Measurements from ENCODE around the gene PAX5. TPM values are rescaled to one million over a fixed set of nuclear protein-coding genes. Genes with fewer than 3 reads are reported as not detected.

Gene PAX5
- polyA plus RNA-seq, 1 of the 3 experiments (the other 2 are of a cell fraction) = 0.05 TPM

DNA sequence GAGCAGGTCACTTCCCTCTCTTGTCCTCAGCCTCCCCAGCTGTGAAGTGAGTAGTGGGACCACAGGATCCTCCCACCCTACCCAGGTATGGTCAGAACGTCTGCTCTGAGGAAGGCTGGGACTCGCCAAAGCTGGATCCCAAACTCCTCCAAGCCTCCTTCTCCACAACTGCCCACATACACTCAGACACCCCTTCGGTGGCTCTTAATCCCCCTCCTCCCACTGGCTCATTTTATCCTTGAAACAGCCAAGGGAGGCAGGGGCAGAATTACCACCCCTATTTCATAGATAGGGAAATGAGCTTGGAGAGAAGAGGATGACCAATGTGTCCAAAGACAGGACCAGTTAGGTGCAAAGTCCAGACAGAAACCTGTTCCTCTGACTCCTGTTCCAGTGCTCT lies 121.4 kb downstream of the PAX5 start:
- Histone ChIP-seq H3K36me3 (replicated peaks in 1 of 2; ENCODE audit: control insufficient read depth in 1 of 2, insufficient read depth in 2 of 2, low read length in 1 of 2) (no peaks in the 10 kb centered on the region), H3K4me1 (ENCODE audit: control insufficient read depth in 1 of 2, insufficient read depth in 2 of 2, low read depth in 1 of 2, low read length in 1 of 2) (no peaks in the 10 kb centered on the region; a peak in 1 of 4 replicates), H2AFZ (ENCODE audit: low read depth) (no peak overlapping the region), H3K9ac (no peak overlapping the region), H3K4me2 (no peak overlapping the region), H3K9me2 (no peaks in the 10 kb centered on the region), H3K27me3 (ENCODE audit: insufficient read depth) (peaks cover 31% of the 10 kb centered on the region; the same call in 1 of the 2 replicates), H3K79me2 (ENCODE audit: insufficient read depth) (no peaks in the 10 kb centered on the region), H3K4me3 (ENCODE audit: low read depth in 2 of 2, low read length in 1 of 2) (no peak overlapping the region), H3F3A (replicated peaks; ENCODE audit: insufficient read depth) (no peaks in the 10 kb centered on the region), H3K9me3 (0 out of 2 replicates have a peak, but pooled peaks cover 4% of the 10 kb centered on the region), H4K20me1 (ENCODE audit: insufficient read depth) (no peaks in the 10 kb centered on the region), H3K27ac (ENCODE audit: low read depth in 2 of 2, low read length in 1 of 2) (no peak overlapping the region)
- no peak for TF ChIP-seq GABPA (IDR thresholded peaks at IDR 0.05; ENCODE audit: low read depth)
- no peak for TF ChIP-seq RFX5 (IDR thresholded peaks at IDR 0.05; ENCODE audit: low read length)
- TF ChIP-seq, protein P1, sequence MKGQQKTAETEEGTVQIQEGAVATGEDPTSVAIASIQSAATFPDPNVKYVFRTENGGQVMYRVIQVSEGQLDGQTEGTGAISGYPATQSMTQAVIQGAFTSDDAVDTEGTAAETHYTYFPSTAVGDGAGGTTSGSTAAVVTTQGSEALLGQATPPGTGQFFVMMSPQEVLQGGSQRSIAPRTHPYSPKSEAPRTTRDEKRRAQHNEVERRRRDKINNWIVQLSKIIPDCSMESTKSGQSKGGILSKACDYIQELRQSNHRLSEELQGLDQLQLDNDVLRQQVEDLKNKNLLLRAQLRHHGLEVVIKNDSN (IDR thresholded peaks at IDR 0.05; ENCODE audit: borderline replicate concordance, low read depth) = no peak
- TF ChIP-seq TEAD4 (IDR thresholded peaks at IDR 0.05; ENCODE audit: borderline replicate concordance, insufficient read depth) = no peak
- TF ChIP-seq EZH2phosphoT487 (IDR thresholded peaks at IDR 0.05; ENCODE audit: borderline replicate concordance, low read depth) = no peak
- TF ChIP-seq, protein P2, sequence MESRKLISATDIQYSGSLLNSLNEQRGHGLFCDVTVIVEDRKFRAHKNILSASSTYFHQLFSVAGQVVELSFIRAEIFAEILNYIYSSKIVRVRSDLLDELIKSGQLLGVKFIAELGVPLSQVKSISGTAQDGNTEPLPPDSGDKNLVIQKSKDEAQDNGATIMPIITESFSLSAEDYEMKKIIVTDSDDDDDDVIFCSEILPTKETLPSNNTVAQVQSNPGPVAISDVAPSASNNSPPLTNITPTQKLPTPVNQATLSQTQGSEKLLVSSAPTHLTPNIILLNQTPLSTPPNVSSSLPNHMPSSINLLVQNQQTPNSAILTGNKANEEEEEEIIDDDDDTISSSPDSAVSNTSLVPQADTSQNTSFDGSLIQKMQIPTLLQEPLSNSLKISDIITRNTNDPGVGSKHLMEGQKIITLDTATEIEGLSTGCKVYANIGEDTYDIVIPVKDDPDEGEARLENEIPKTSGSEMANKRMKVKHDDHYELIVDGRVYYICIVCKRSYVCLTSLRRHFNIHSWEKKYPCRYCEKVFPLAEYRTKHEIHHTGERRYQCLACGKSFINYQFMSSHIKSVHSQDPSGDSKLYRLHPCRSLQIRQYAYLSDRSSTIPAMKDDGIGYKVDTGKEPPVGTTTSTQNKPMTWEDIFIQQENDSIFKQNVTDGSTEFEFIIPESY (IDR thresholded peaks at IDR 0.05; ENCODE audit: borderline replicate concordance, low read depth) = no peak
- no peak for TF ChIP-seq SIN3A (IDR thresholded peaks at IDR 0.05; ENCODE audit: borderline replicate concordance, low read depth, low read length)
- TF ChIP-seq CHD2 (IDR thresholded peaks at IDR 0.05; ENCODE audit: low read length, partially characterized antibody) = no peak
- TF ChIP-seq ELF1 (IDR thresholded peaks at IDR 0.05) = no peak
- no peak for TF ChIP-seq NFIC (IDR thresholded peaks at IDR 0.05; ENCODE audit: borderline replicate concordance)
- no peak for TF ChIP-seq CTCF (IDR thresholded peaks at IDR 0.05)
- TF ChIP-seq PBX3 (IDR thresholded peaks at IDR 0.05) = no peak
- no peak for TF ChIP-seq FOXJ3 (CRISPR knock-in tag; IDR thresholded peaks at IDR 0.05)
- no peak for TF ChIP-seq TCF12 (IDR thresholded peaks at IDR 0.05)
- no peak for TF ChIP-seq MEF2A (IDR thresholded peaks at IDR 0.05; ENCODE audit: borderline replicate concordance, low read depth)
- no peak for TF ChIP-seq RXRA (IDR thresholded peaks at IDR 0.05; ENCODE audit: borderline replicate concordance, low read depth)
- no peak for TF ChIP-seq EP300 (IDR thresholded peaks at IDR 0.05; ENCODE audit: borderline replicate concordance in 1 of 2, low read depth in 1 of 2, low read length in 1 of 2)
- TF ChIP-seq RAD21 (IDR thresholded peaks at IDR 0.05; ENCODE audit: low read length) = no peak
- TF ChIP-seq YY1 (IDR thresholded peaks at IDR 0.05; ENCODE audit: low read depth) = no peak
- no peak for TF ChIP-seq MXI1 (IDR thresholded peaks at IDR 0.05; ENCODE audit: low read depth, low read length)
- CTCF ChIA-PET = interaction anchor here (1.4 to 2.7 kb wide), 3 partner anchors 10 to 43 kb away, joined by 3 to 10 read pairs (median 4); no protein-coding TSS in a partner anchor
- WGBS (ENCODE audit: low lambda C conversion rate) = 53% methylated on average over 3 of the region's 3 CpGs
- POLR2A ChIA-PET = no interaction called here
- no peak for DNase-seq
